NCI-H526 treated with DMSO at 0.1 percent for 48 hours (cell line): ENCODE results near the gene ADCYAP1.
"Not testable (repeated sequence)": the region's sequence is repeated elsewhere in the genome, so short reads cannot be mapped to it uniquely, and the experiment has no call there.

ENCODE experiments used
- DNase-seq: peaks from one replicate; lab custom pipeline; 2025; lab: John Stamatoyannopoulos, UW

The ADCYAP1 gene

GRCh38 chr18:904218-905090 lies at the start of gene ADCYAP1:
TSS of gene ADCYAP1 (plus strand) at chr18:904871. CDS start at chr18:905387, 516 bp downstream.
- DNase-seq, result no peak

- no peak for DNase-seq
Measured at GRCh38 chr18:857986-858385, 46.7 kb upstream of the ADCYAP1 start.

GRCh38 chr18:864872-865273 lies 39.8 kb upstream of the ADCYAP1 start:
- peak; percentile 9 for DNase-seq

DNA sequence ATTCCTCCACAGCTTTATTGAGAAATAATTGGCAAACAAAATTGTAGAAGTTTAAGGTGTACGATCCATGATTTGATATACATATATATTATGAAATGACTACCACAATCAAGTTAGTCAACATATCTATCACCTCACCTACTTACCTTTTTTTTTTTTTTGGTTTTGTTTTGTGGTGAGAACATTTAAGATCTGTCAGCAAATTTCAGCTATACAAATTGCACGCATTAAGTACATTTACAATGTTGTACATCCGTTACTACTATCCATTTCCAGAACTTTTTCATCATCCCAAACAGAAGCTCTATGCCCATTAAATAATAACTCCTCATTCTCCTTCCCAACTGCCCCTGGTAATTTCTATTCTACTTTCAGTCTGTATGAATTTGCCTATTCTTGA lies 37.4 kb upstream of the ADCYAP1 start:
- DNase-seq, result no peak

GRCh38 chr18:873426-873825 lies 31.2 kb upstream of the ADCYAP1 start:
- not testable (repeated sequence) for DNase-seq

DNA sequence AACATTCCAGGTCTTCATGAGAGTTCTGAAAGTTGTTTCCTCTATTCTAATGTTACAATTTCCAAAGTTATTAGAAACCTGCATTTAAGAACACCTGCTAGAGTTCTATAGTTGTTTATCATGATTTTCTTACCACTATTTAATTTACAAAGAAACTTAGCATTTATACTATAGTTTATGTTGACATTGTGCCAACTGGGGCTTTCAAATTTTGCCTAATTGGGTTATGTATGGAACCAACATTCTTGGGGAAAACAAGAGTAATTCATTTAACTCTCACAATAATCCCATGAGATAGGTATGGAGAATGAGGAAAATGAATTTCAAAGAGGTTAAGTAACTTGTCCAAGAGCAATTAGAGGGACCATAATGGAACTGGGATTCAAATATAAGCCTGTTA lies 28.8 kb upstream of the ADCYAP1 start:
- no peak for DNase-seq

DNA sequence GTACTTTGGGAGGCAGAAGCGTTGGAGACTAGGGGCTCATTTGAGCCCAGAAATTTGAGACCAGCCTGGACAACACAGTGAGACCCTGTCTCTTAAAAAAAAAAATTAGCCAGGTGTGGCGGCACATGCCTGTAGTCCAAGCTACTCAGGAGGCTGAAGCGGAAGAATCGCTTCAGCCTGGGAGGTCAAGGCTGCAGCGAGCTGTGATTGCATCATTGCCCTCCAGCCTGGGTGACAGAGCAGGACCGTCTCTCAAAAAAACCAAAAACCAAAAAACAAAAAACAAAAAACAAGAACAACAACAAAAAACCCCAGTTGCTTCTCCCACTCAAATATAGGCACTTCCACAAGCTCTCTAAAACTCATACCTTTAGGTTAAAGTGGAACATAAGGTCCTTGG lies 27.4 kb upstream of the ADCYAP1 start:
- DNase-seq, result no peak

GRCh38 chr18:886076-886475 lies 18.6 kb upstream of the ADCYAP1 start:
- no peak for DNase-seq

GRCh38 chr18:887716-888115 lies 17.0 kb upstream of the ADCYAP1 start:
- no peak for DNase-seq

GRCh38 chr18:892316-892715 lies 12.4 kb upstream of the ADCYAP1 start:
- DNase-seq, result no peak

DNA sequence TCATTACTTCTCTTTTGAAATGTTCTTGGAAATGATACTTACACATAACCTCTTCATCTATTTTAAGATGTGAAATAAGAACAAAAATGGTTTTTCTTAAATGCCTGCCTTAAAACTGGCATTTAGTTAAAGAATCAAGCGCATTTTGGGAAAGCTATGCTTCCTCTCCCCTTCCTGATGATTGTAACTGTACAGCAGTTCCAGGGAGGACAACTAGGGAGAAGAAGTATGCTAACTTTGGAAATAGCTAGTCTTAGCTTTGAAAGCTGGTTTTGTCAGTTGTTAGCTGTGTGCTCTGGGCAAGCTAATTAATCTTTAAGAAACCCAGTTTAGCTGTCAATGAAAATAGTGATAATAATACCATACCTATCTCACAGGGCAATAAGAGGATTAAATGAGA lies 8.4 kb upstream of the ADCYAP1 start:
- DNase-seq, result no peak

GRCh38 chr18:901761-902160 lies 2.9 kb upstream of the ADCYAP1 start:
- DNase-seq, result no peak

DNA sequence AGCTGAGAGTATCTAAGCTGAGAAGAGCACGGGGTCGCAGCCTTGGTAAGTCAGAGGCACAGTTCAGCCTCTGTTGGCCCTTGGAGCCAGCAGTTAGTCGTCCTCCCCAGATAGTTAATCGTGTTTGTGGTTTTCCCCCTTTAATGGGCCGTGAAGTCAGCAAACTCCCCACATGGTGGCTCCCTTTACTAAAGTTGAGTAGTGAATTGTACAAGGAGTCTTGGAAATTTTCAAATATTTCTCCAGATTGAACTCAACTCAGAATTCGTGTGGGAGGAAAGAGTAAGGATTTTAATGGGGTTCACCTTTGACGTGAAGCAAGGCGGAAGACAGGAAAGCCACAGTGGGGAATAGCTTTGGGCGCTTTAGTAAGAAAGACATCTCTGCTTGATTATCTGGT lies 2.4 kb upstream of the ADCYAP1 start:
- DNase-seq, result no peak

GRCh38 chr18:903701-904100 lies 970 bp upstream of the ADCYAP1 start:
- DNase-seq, result no peak

GRCh38 chr18:905307-905947 lies 756 bp downstream of the ADCYAP1 start:
- no peak for DNase-seq

DNA sequence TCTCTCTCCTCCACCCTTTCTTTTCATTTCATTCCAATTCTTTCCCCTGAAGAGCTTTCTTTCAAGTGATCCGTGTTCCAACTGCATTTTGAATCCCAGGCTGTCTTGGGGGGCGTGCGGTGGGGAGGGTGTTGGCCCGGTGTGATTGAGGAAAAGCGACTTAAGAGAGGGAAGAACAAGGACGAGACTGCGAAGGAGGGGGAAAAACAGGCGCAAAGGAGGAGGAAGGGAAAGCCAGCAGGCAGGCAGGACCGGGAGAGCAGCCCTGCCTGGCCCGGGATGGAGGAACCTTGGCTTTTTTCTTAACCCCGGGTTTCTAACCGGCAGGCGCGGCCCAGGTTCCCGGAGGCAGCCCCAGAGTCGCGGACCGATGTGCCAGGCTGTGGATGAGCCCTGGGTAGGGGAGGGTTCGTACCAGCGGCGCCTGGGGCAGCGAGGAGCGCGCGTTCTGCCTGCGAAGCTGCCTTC lies 1.3 kb downstream of the ADCYAP1 start:
- DNase-seq, result no peak

- DNase-seq, result no peak
Measured at GRCh38 chr18:906416-907114, 1.9 kb downstream of the ADCYAP1 start.

DNA sequence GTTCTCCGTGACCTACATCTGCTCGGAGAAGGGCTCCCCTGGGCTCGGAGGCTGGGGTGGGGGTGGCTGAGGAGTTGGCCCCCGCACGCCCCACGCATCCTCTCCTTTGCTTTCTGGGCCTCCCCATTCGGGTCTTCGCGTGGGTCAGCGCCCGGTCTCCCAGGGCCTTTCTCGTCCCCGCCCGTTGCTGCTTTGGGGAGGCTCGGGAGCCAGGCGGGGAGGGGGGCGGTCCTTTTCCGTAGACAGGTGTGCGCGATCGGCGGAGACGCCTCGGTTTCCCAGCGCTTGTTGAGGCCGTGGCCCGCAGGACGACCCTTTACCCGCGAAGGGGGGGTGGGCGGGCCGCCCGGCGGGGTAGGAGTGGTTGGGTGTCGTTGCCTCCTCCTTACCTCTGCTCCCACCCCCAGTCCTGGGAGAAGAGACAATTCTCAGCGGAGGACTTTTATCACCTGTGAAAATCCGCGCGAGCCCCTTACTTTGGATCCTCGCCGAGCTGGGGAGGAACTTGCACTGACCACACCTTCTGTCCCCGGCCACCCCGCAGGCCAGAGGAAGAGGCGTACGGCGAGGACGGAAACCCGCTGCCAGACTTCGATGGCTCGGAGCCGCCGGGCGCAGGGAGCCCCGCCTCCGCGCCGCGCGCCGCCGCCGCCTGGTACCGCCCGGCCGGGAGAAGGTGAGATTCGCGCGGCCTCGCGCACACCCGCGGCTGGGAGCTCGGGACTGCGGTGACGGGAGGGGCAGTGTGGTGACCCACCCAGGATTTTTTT lies 2.6 kb downstream of the ADCYAP1 start:
- DNase-seq, result no peak

DNA sequence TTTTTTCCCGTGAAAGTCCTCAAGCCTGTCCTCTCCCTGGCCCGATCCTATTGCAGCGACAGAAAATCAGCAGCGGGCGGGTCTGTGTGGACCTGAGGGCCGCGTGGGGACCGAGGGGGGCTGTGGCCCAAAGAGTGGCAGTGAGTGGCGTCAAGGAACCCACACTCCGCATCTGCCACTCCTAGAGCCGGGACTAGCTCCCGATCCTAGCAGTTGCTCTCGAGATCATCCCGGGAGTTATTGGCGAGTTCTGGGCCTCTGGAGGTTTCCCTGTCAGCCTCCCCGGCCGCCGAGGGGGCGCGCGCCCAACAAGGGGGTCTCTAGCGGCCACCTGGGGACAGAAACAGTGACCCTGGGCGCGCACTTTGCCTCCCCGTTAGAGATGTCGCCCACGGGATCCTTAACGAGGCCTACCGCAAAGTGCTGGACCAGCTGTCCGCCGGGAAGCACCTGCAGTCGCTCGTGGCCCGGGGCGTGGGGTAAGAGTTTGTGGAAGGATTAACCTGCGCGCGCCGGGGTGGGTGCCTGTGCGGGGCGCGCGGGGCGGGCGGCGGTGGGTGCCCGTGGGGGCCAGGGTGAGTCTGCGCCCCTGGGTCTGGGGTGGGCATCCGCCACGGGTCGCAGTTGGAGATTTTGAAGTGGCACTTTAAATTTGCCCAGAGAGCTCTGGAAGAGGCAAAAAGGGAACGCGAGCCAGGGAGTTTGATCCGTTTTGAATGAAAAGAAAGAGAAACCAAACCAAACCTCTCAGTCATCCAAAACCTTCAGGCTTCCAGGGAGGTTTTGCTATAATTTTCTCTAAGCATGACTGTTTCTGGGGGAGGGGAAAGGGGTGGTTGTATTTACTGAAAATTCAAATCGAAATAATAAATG lies 3.5 kb downstream of the ADCYAP1 start:
- DNase-seq, result no peak

DNA sequence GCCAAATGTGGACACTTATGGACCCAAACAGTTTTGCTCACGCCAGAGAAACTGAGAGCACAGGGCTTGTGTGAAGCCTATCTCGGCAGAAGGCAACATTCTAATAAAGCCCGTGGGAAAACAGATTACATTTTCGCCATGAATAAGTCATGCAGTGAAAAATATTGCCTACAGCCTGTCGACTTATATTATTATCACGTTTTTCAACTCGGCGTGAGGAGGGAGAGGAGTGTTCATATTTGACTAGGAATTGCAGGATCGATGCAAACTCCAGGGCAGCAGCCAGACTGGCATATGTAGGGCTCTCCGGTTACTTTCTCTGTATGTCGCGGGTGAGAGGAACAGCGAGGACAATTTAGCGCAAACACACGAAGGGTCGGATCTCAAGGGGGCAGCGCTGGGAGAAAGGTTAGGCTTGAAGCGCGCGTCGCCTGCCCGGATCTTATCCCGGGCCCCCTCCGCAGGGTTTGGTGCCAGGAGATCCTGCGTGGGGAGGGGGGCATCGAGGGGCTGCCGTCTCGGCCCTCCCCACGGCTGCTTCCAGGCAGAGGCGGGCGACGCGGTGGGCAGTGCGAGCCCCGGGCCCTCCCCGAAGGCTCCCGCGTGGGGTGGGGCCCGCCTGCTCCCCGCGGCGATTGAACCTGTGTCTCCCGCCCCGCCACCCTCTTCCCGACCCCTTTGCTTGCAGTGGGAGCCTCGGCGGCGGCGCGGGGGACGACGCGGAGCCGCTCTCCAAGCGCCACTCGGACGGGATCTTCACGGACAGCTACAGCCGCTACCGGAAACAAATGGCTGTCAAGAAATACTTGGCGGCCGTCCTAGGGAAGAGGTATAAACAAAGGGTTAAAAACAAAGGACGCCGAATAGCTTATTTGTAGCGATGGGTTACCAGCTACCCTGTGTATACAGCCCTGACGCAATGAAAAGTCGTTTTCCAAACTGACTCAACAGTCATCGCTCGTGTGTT lies 4.4 kb downstream of the ADCYAP1 start:
- no peak for DNase-seq
